ENCODE data around the gene LONP2. TPM values are rescaled to one million over a fixed set of nuclear protein-coding genes. Genes with fewer than 3 reads are reported as not detected.

The LONP2 gene
- total and polyA plus RNA-seq, 5 donors: 29.3 to 79.3 (median 75.5) TPM

DNA sequence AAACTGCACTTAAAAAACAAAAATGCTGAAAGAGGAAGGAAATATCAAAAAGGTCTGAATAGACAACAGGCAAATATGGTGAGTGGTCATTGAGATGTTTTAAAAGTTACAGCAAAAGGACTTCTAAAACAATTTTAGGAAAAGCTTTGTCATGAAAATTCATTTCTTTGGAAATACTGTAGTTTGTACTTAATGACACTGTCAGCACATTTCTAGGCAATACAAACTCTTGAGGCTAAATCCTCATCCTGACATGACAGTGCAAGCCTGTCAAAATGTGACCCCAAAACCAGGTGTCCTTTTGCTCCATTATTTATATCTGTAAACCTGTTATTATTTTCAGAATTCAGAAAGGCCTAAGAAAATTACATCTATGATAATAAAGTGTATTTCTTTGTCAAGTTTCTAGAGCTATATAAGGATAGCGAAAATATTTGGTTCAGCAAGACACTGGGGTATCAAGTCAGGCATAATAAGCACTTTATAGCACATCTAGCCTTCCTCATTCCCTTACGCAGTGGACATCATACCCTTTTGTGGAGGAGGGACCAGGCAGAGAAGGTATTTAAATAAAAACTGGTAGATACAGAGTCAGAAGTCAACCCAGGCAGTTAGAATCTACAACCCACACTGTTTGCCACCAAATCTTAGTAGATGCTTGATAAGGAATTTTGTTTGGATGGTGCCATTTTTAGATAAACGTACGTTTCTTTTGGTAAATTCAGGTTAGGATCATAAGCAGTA is 112.7 kb downstream of the LONP2 start:
- Histone ChIP-seq H3K4me1 (ENCODE audit: control insufficient read depth, insufficient read depth, low read length) (no peaks in the 10 kb centered on the region), H3K9me3 (ENCODE audit: control insufficient read depth, low read length) (no peaks in the 10 kb centered on the region), H3K27me3 (ENCODE audit: control insufficient read depth, insufficient read depth) (no peaks in the 10 kb centered on the region), H3K27ac (ENCODE audit: low read length) (no peak overlapping the region), H3K4me3 (ENCODE audit: low read length) (no peak overlapping the region)
- DNase-seq: no peak
- intact Hi-C loops (cut with DNase I): loop anchor here (5.0 to 10.0 kb wide), 3 partner anchors 178 to 268 kb away; no protein-coding TSS in a partner anchor
- 79% methylated on average over 4 of the region's 4 CpGs for WGBS
- no peak for ATAC-seq

DNA sequence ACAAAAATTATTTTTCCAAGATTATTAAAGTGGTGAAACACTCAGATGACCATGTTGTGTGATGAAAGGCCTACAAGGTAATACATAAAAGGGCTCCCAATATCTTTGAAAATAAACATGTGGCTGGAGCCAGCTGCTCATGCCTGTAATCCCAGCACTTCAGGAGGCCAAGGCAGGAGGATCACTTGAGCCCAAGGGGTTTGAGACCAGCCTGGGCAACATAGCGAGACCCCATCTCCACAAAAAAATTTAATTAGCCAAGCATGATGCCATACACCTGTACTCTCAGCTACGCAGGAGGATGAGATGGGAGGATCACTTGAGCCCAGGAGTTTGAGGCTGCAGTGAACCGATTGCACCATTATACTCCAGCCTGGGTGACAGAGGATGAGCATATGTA is 114.3 kb downstream of the LONP2 start:
- Histone ChIP-seq H3K4me3 (ENCODE audit: low read length) (no peak overlapping the region), H3K27me3 (ENCODE audit: control insufficient read depth, insufficient read depth) (no peaks in the 10 kb centered on the region), H3K4me1 (ENCODE audit: control insufficient read depth, insufficient read depth, low read length) (peaks cover 3% of the 10 kb centered on the region), H3K27ac (ENCODE audit: low read length) (no peak overlapping the region), H3K9me3 (ENCODE audit: control insufficient read depth, low read length) (no peaks in the 10 kb centered on the region)
- intact Hi-C loops (cut with DNase I): loop anchor here (5.0 to 10.0 kb wide), 3 partner anchors 176 to 266 kb away; no protein-coding TSS in a partner anchor
- WGBS: 94% methylated on average over 3 of the region's 3 CpGs
- ATAC-seq (no peak), DNase-seq (no peak)

DNA sequence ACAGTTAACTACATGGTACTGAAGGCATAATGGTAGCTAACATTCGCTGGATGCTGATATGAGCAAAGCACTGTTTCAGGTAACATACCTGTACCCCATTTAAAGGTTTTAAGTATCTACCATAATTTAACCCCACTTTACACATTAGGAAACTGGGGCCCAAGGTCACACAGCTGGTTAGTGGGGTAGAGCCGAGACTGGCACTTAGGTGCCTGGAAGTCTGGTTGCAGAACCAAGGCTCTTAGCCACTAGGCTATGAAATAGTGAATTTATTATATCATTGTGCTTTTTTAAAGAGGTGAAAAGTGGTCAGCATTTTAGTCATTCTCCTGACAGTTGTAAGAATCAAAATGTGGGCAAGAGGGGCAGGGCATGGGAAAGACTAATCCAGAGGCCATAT is 115.9 kb downstream of the LONP2 start:
- Histone ChIP-seq H3K4me3 (ENCODE audit: low read length) (no peak overlapping the region), H3K27me3 (ENCODE audit: control insufficient read depth, insufficient read depth) (no peaks in the 10 kb centered on the region), H3K4me1 (ENCODE audit: control insufficient read depth, insufficient read depth, low read length) (peaks cover 6% of the 10 kb centered on the region), H3K27ac (ENCODE audit: low read length) (no peak overlapping the region), H3K9me3 (ENCODE audit: control insufficient read depth, low read length) (no peaks in the 10 kb centered on the region)
- 95% methylated on average over 2 of the region's 2 CpGs for WGBS
- ATAC-seq (no peak), DNase-seq (no peak)
- intact Hi-C loops (cut with DNase I): loop anchor here (5.0 to 10.0 kb wide), 3 partner anchors 175 to 265 kb away; no protein-coding TSS in a partner anchor

DNA sequence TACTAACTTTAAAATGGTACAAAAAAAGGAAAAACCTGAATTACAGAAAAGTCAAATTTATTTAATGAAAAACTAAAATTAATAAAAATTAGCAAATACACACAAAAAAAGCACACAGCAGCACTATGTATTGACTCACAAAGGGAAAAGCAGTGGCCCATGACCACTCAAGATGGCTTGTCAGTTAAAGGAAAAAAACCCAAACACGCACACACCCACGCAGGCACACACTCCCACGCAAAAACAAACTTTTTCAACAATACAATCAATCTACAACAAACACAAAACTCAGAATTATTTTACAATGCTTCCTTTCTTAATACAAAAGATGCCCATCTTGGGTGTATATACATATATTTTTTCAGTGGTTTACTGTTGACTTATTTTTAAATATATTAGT is 116.9 kb downstream of the LONP2 start:
- no peaks in the 10 kb centered on the region for H3K9me3 ChIP-seq (ENCODE audit: control insufficient read depth, low read length)
- no peaks in the 10 kb centered on the region for H3K27me3 ChIP-seq (ENCODE audit: control insufficient read depth, insufficient read depth)
- H3K4me1 ChIP-seq (ENCODE audit: control insufficient read depth, insufficient read depth, low read length): peaks cover 11% of the 10 kb centered on the region
- WGBS: 81% methylated on average over 3 of the region's 3 CpGs
- ATAC-seq (no peak), DNase-seq (no peak)
- intact Hi-C loops (cut with DNase I): no loop called here
- H3K4me3 ChIP-seq (ENCODE audit: low read length): no peak overlapping the region
- H3K27ac ChIP-seq (ENCODE audit: low read length): no peak overlapping the region

DNA sequence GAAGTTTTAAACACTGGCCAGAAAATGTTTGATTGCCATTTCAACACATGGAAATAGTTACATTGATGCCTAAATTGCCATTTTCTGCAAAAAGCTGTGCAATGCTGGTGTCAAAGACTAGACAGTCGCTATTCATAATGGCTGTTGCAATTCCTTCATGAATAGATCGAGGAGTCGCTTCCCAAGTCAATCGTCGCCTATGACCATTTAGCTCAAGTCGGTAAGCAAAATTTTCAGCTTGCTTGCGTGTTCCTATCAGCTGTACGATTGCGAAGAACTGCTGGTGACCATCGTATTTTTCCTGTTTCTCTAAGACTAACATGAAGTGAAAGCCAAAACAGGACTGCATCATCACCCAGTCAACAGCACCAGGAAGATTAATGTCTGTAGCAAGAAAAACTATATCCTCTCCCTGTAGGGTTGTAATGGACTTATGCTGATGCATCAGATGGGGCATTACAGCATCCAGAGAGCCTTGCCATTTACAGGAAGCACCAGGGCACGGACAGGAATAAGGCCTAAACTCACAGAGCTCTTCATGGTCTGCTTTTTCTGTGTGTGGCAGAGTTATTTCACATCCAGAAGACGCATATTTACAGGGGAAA is 117.5 kb downstream of the LONP2 start:
- WGBS: 89% methylated on average over 12 of the region's 12 CpGs
- H3K9me3 ChIP-seq (ENCODE audit: control insufficient read depth, low read length): no peaks in the 10 kb centered on the region
- no peak overlapping the region for H3K27ac ChIP-seq (ENCODE audit: low read length)
- intact Hi-C loops (cut with DNase I): no loop called here
- no peak overlapping the region for H3K4me3 ChIP-seq (ENCODE audit: low read length)
- ATAC-seq (no peak), DNase-seq (no peak)
- no peaks in the 10 kb centered on the region for H3K27me3 ChIP-seq (ENCODE audit: control insufficient read depth, insufficient read depth)
- H3K4me1 ChIP-seq (ENCODE audit: control insufficient read depth, insufficient read depth, low read length): peaks cover 11% of the 10 kb centered on the region

DNA sequence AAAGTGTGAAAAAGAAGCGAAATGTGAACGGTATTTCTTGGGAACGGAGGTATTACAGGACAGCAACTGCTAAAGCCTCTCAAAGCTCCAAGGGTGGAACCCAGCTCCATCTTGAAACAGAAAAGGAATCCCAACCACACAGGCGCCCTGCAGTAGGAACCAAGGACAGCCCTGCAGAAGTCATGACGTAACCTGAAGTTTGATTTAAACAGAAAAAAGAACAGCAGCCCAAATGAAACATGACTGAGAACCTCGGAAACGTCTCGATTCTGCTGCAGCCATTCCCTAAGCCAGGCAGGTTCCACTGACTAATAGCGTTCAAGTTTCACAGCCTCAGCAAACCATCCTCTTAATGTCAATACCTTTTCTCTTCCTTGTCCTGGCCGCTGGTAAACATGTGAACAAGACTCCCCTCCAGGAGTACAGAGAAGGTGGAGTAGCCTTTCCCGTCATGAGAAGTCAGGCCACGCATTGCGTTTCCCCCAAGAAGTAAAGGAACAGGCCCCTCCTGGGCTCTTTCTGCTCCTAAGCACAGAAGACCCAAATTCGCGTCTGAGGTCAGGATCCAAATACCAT is 121.0 kb downstream of the LONP2 start:
- intact Hi-C loops (cut with DNase I): no loop called here
- Histone ChIP-seq H3K4me1 (ENCODE audit: control insufficient read depth, insufficient read depth, low read length) (peaks cover 11% of the 10 kb centered on the region), H3K27me3 (ENCODE audit: control insufficient read depth, insufficient read depth) (no peaks in the 10 kb centered on the region), H3K9me3 (ENCODE audit: control insufficient read depth, low read length) (no peaks in the 10 kb centered on the region), H3K4me3 (ENCODE audit: low read length) (peak overlapping the region; percentile 90), H3K27ac (ENCODE audit: low read length) (peak overlapping the region; percentile 84)
- 53% methylated on average over 15 of the region's 15 CpGs for WGBS
- DNase-seq: no peak
- ATAC-seq: peak; percentile 2 to 10

DNA sequence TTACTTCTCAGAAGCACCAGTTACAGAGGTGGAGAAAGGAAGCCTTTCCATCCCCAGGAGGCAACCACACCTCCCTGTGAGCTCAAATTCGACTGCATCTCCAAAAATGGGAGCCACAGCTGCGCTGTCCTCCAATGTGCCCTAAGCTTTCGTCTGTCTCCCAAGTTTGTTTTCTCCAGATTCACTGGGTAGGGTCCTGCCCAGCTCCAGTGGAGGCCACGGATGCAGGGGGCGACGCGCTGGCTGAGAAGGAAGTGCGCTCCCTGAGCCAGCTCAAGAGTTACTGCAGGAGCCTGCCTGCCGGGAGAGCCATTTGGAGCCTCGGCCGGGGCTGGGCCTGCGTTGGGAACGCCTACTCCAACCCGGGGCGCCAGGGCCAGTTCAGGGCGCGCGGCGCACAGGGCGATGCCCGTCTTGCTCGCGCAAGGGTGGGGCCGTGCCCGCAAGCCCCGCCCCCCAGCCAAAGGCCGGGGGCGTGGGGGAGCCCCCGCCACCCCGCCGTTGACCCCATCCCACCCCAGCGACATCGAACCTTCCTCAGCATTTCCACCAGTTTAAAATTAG is 121.6 kb downstream of the LONP2 start:
- peaks cover 11% of the 10 kb centered on the region for H3K4me1 ChIP-seq (ENCODE audit: control insufficient read depth, insufficient read depth, low read length)
- 2% methylated on average over 33 of the region's 33 CpGs for WGBS

DNA sequence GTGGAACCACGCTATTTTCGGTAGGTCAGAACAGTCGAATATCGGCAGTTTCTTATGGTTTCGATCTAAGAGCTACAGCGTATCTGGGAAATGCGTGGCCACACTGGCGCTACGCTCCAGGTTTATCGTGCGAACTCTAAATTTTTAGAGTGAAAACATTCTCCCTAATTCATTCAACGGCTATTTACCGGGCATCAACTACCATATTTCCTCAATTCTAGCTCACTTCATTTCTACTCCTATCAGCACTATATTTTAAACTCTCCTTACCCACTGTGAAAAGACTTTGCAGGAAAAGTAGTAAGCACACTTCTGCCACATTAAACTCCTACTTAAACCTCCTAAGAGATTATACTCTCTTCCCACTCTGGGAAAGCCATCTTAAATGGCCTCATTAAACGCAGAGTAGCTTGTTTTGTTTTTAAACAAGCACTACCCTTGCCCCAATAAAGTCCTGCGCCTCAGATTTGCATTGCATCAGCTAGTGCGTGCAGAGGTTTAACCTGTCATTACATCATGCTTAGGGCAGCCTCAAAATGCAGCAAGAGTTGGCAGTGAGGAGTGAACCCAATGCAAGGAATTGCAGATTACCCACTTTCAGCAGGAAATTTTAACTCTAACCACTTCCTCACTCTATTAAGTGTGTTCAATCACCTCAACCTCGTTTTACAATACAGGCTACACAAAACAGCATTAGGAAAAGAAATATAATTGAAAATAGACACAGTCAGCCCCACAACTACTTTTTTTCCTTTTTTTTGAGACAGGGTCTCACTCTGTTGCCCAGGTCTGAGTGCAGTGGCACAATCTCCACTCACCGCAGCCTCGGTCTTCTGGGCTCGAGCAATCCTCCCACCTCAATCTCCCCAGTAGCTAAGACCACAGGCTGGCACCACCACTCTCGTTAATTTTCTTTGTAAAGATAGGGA is 122.3 kb downstream of the LONP2 start:
- ATAC-seq (peak; percentile 47 to 64), DNase-seq (peak in 1 of 3 donors; percentile 46)
- peaks cover 11% of the 10 kb centered on the region for H3K4me1 ChIP-seq (ENCODE audit: control insufficient read depth, insufficient read depth, low read length)
- no peaks in the 10 kb centered on the region for H3K27me3 ChIP-seq (ENCODE audit: control insufficient read depth, insufficient read depth)
- WGBS: 17% methylated on average over 21 of the region's 21 CpGs
- intact Hi-C loops (cut with DNase I): no loop called here
- peak overlapping the region; percentile 80 for H3K27ac ChIP-seq (ENCODE audit: low read length)
- H3K4me3 ChIP-seq (ENCODE audit: low read length): peak overlapping the region; percentile 90
- no peaks in the 10 kb centered on the region for H3K9me3 ChIP-seq (ENCODE audit: control insufficient read depth, low read length)

More for the DNA sequence above, 121.6 kb downstream of the LONP2 start:
- peak; percentile 99 to 100 for ATAC-seq
- Histone ChIP-seq H3K9me3 (ENCODE audit: control insufficient read depth, low read length) (no peaks in the 10 kb centered on the region), H3K4me3 (ENCODE audit: low read length) (peak overlapping the region; percentile 90), H3K27me3 (ENCODE audit: control insufficient read depth, insufficient read depth) (no peaks in the 10 kb centered on the region), H3K27ac (ENCODE audit: low read length) (peak overlapping the region; percentile 84)
- intact Hi-C loops (cut with DNase I): no loop called here
- DNase-seq: peak; percentile 94 to 97 (median 96)

DNA sequence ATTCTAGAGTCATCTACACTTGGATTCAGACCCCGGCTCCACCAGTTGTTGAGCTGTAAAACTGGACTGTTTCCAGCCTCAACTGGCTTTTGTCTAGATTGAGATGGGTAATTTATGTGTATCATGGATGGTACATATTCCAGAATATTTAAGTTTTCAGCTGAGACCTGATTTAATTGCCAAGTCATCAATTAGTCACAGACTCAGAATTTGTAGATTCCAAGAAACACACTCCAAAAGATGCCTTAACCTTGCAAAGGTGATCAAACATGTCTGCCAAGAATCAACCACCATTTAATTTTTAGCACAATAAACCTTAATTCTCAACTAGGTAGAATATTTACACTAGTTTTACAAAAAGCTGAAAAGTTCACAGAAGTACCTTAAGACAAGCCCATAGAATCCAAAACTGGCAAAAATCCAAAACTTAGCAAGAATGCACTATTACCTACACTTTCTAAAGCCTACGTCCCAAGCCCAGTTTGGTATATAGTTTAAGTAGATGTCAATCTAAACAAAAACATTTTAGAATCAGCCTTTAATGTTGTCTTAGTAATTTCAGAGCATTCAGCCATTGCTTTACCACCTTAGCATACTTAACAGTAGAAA is 123.4 kb downstream of the LONP2 start:
- ATAC-seq: no peak
- DNase-seq: no peak
- no peak overlapping the region for H3K4me3 ChIP-seq (ENCODE audit: low read length)
- H3K4me1 ChIP-seq (ENCODE audit: control insufficient read depth, insufficient read depth, low read length): peaks cover 8% of the 10 kb centered on the region
- intact Hi-C loops (cut with DNase I): no loop called here
- no peaks in the 10 kb centered on the region for H3K9me3 ChIP-seq (ENCODE audit: control insufficient read depth, low read length)
- WGBS: 46% methylated on average over 2 of the region's 2 CpGs
- no peak overlapping the region for H3K27ac ChIP-seq (ENCODE audit: low read length)
- no peaks in the 10 kb centered on the region for H3K27me3 ChIP-seq (ENCODE audit: control insufficient read depth, insufficient read depth)

DNA sequence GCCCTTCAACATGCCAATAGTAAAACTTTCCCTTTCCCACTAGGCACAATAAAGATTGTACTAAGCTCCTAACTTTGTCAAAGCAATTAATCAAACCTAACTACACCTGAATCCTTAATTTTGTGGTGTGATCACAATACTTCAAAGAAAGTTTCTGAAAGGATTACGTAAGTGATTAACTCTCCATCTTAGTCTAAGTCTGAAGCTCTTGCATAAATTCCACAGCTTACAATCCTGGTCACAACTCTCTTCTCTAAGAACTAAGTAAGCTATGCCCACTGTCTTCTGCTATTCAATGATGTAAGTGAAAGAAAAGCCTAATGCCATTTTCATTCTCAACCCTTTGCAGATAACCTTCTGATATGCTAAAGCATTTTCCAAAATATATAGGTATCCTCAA is 125.7 kb downstream of the LONP2 start:
- Histone ChIP-seq H3K9me3 (ENCODE audit: control insufficient read depth, low read length) (no peaks in the 10 kb centered on the region), H3K4me3 (ENCODE audit: low read length) (no peak overlapping the region), H3K4me1 (ENCODE audit: control insufficient read depth, insufficient read depth, low read length) (peaks cover 8% of the 10 kb centered on the region), H3K27ac (ENCODE audit: low read length) (no peak overlapping the region), H3K27me3 (ENCODE audit: control insufficient read depth, insufficient read depth) (no peaks in the 10 kb centered on the region)
- WGBS: 85% methylated on average over 1 of the region's 1 CpG
- ATAC-seq: no peak
- intact Hi-C loops (cut with DNase I): no loop called here
- DNase-seq: no peak
